Measurements from ENCODE around the gene UBALD1. TPM values are rescaled to one million over a fixed set of nuclear protein-coding genes. Genes with fewer than 3 reads are reported as not detected.
A peak's percentile ranks its signal among the peaks of the same experiment; 100 is the strongest.

Gene UBALD1
- polyA plus RNA-seq, 3 donors, result 2.2 to 19.2 (median 2.8) TPM

DNA sequence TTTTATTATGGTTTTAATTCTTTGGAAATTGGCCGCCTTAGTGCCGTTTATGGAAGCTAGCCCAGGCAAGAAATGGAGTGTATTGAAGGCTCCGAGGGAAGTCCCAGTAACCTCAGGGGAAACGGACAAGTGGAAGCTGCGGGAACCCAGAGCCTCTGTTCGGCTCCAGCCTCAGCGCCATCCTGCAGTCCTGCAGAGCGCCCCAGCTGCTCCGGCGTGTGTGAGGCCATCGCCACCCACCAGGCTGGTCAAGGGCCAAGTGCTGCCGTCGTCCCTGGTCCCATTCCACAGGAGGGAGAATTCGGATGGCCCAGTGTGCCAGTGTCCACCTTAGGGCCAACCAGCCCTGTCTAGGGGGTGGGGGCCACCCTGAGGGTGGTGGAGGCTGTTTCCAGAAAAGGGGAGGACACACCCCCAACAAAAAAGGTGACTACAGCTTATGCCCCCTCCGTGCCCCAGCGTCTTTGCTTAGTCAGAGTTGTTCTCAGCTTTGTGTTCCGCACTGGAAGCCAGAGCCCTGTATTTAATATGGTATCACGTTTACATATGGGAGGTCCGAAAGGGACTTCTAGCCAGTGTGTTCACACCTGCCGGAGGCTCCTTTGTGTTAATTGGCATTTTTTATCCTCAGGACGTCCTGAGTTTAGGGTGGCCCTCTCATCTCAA is 22.9 kb upstream of the UBALD1 start:
- intact Hi-C loops (cut with micrococcal nuclease), result no loop called here
- Histone ChIP-seq H2AFZ (ENCODE audit: insufficient read depth, low read depth, low read length, poor library complexity, severe bottlenecking) (no peak overlapping the region), H3K36me3 (replicated peaks in 1 of 2; ENCODE audit: control insufficient read depth in 1 of 2, insufficient read depth in 2 of 2, low read length in 2 of 2) (peaks cover 32 to 54% of the 10 kb centered on the region in 2 donors), H3K27ac (ENCODE audit: low read depth in 1 of 2, low read length in 2 of 2) (no peak overlapping the region), H3K4me3 (replicated peaks in 1 of 3; ENCODE audit: low read depth in 2 of 3, low read length in 3 of 3) (no peak overlapping the region), H3K9me3 (replicated peaks in 1 of 2; ENCODE audit: control insufficient read depth in 1 of 2, insufficient read depth in 1 of 2, low read length in 2 of 2) (no peaks in the 10 kb centered on the region), H3K27me3 (ENCODE audit: control insufficient read depth in 2 of 2, insufficient read depth in 2 of 2, low read length in 2 of 2) (no peaks in the 10 kb centered on the region), H4K20me1 (ENCODE audit: insufficient read depth, low read length) (peaks cover 99% of the 10 kb centered on the region), H3K9ac (ENCODE audit: insufficient read depth, low read length, poor library complexity, severe bottlenecking) (no peak overlapping the region), H3K4me2 (replicated peaks; ENCODE audit: extremely low read depth, low read length, poor library complexity, severe bottlenecking) (no peak overlapping the region), H3K79me2 (ENCODE audit: insufficient read depth, low read length) (peaks cover 100% of the 10 kb centered on the region), H3K4me1 (ENCODE audit: control insufficient read depth in 1 of 2, insufficient read depth in 2 of 2, low read length in 2 of 2) (peaks cover 22 to 28% of the 10 kb centered on the region in 2 donors)
- H3K4me1 Mint-ChIP-seq, result peaks cover 37% of the 10 kb centered on the region
- WGBS (ENCODE audit: insufficient coverage), result 96% methylated on average over 17 of the region's 21 CpGs
- DNase-seq, result no peak
- peak overlapping the region in 3 of 7 donors; percentile 6 to 40 (median 22) for H3K27ac Mint-ChIP-seq
- peaks cover 0 to 4% (median 2%) of the 10 kb centered on the region in 3 donors for H3K27me3 Mint-ChIP-seq (ENCODE audit: low read depth in 3 of 3)
- no peak overlapping the region for H3K4me3 Mint-ChIP-seq
- H3K9me3 Mint-ChIP-seq, result no peaks in the 10 kb centered on the region
- peaks cover 33 to 55% of the 10 kb centered on the region in 2 donors for H3K36me3 Mint-ChIP-seq
- TF ChIP-seq, protein P1, sequence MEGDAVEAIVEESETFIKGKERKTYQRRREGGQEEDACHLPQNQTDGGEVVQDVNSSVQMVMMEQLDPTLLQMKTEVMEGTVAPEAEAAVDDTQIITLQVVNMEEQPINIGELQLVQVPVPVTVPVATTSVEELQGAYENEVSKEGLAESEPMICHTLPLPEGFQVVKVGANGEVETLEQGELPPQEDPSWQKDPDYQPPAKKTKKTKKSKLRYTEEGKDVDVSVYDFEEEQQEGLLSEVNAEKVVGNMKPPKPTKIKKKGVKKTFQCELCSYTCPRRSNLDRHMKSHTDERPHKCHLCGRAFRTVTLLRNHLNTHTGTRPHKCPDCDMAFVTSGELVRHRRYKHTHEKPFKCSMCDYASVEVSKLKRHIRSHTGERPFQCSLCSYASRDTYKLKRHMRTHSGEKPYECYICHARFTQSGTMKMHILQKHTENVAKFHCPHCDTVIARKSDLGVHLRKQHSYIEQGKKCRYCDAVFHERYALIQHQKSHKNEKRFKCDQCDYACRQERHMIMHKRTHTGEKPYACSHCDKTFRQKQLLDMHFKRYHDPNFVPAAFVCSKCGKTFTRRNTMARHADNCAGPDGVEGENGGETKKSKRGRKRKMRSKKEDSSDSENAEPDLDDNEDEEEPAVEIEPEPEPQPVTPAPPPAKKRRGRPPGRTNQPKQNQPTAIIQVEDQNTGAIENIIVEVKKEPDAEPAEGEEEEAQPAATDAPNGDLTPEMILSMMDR (IDR thresholded peaks at IDR 0.05), result no peak

DNA sequence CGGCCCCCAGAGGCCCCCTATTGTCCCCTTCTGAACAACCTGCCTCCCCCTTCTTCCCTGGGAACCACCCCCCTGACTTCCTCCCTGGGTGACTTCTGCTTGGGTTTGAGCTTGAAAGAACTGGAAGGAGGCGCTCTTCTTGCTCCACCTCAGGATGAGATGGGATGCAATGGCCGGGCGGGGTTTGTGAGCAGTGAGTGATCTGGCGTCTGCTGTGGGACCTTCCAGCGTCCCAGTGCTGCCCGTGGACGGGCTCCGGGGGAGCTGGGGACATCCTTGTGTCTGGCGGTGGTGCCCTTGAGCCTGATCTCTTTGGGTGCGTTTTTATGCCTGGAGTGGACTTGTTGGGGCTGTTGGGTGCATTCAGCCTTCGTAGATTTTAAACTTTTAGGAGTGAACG is 21.5 kb upstream of the UBALD1 start:
- intact Hi-C loops (cut with micrococcal nuclease), result no loop called here
- H4K20me1 ChIP-seq (ENCODE audit: insufficient read depth, low read length), result peaks cover 99% of the 10 kb centered on the region

More for the DNA sequence above, 21.5 kb upstream of the UBALD1 start:
- Histone ChIP-seq H3K36me3 (replicated peaks in 1 of 2; ENCODE audit: control insufficient read depth in 1 of 2, insufficient read depth in 2 of 2, low read length in 2 of 2) (peaks cover 32 to 54% of the 10 kb centered on the region in 2 donors), H3K4me1 (ENCODE audit: control insufficient read depth in 1 of 2, insufficient read depth in 2 of 2, low read length in 2 of 2) (peaks cover 14 to 26% of the 10 kb centered on the region in 2 donors), H3K4me2 (replicated peaks; ENCODE audit: extremely low read depth, low read length, poor library complexity, severe bottlenecking) (no peak overlapping the region), H2AFZ (ENCODE audit: insufficient read depth, low read depth, low read length, poor library complexity, severe bottlenecking) (no peak overlapping the region), H3K79me2 (ENCODE audit: insufficient read depth, low read length) (peaks cover 100% of the 10 kb centered on the region), H3K27me3 (ENCODE audit: control insufficient read depth in 2 of 2, insufficient read depth in 2 of 2, low read length in 2 of 2) (no peaks in the 10 kb centered on the region), H3K9me3 (replicated peaks in 1 of 2; ENCODE audit: control insufficient read depth in 1 of 2, insufficient read depth in 1 of 2, low read length in 2 of 2) (no peaks in the 10 kb centered on the region), H3K9ac (ENCODE audit: insufficient read depth, low read length, poor library complexity, severe bottlenecking) (no peak overlapping the region), H3K4me3 (replicated peaks in 1 of 3; ENCODE audit: low read depth in 2 of 3, low read length in 3 of 3) (no peak overlapping the region), H3K27ac (ENCODE audit: low read depth in 1 of 2, low read length in 2 of 2) (peak overlapping the region in 1 of 2 donors; percentile 32)
- Mint-ChIP-seq H3K27ac (peak overlapping the region in 4 of 7 donors; percentile 35 to 63 (median 50)), H3K4me1 (peaks cover 34% of the 10 kb centered on the region), H3K9me3 (peaks cover 0 to 4% (median 0%) of the 10 kb centered on the region in 7 donors), H3K36me3 (peaks cover 33 to 62% of the 10 kb centered on the region in 2 donors), H3K27me3 (ENCODE audit: low read depth in 3 of 3) (peaks cover 0 to 4% (median 2%) of the 10 kb centered on the region in 3 donors), H3K4me3 (no peak overlapping the region)
- 90% methylated on average over 10 of the region's 13 CpGs for WGBS (ENCODE audit: insufficient coverage)
- TF ChIP-seq, protein P1 (IDR thresholded peaks at IDR 0.05), result no peak
- DNase-seq, result no peak

Measured in CD14-positive monocyte (primary cell).